HCT116 (cell line): ENCODE measurements around the gene DOCK7. TPM values are rescaled to one million over a fixed set of nuclear protein-coding genes. Genes with fewer than 3 reads are reported as not detected.

ENCODE experiments used
- ATAC-seq: fragments of 200-7000 bp; cut with Tn5 transposase; 2 replicates; pipeline ENCODE4 v1.9.1; 2020; ENCODE audit warnings: mild to moderate bottlenecking, moderate library complexity
- BruUV-seq: library from RNA; stranded (reverse); fragments of 400-500 nt; replicated peaks from 2 replicates; lab custom pipeline; 2021; lab: Mats Ljungman, UMichigan
- CTCF ChIA-PET: fragments of 300-600 bp; sonication (Branson Sonifier 250); formaldehyde crosslinking; loops from one replicate; lab custom pipeline; 2021; ENCODE audit warnings: antibody characterized with exemption; lab: Charles Lee
- POLR2A ChIA-PET: fragments of 300-600, 350-600 bp; sonication (Branson Sonifier 250); formaldehyde crosslinking; loops from one replicate; lab custom pipeline; 2021; ENCODE audit warnings: antibody characterized with exemption; lab: Charles Lee
- RAD21 ChIA-PET, 2 experiments: fragments of 300-600 bp; sonication (Branson Sonifier 250); formaldehyde crosslinking; loops; one replicate each; lab custom pipeline; 2023; ENCODE audit warnings: low total read pairs in 2 of 2; ENCODE audit not compliant: uncharacterized antibody in 2 of 2, unreplicated experiment in 2 of 2, low non-redundant PET in 1 of 2; lab: Charles Lee
- DNase-seq: peaks from one replicate; pipeline ENCODE4 v3.0.0-alpha.2; 2010; ENCODE audit warnings: low read depth, low spot score
- H2AFZ ChIP-seq: fragments of 200-600 bp; shearing (Covaris generic), sonication (generic); 2 replicates; pipeline ENCODE4 v1.6.1; 2017; ENCODE audit warnings: low read depth, mixed run types, mixed read lengths, antibody characterized with exemption, low read length; ENCODE audit not compliant: poor library complexity, severe bottlenecking
- H3K27ac ChIP-seq: 2 replicates; pipeline ENCODE4 v1.5.1; 2012; ENCODE audit warnings: low read depth, low read length
- H3K27me3 ChIP-seq: fragments of 200-600 bp; sonication (generic); 2 replicates; pipeline ENCODE4 v1.6.1; 2016; ENCODE audit warnings: mixed run types, low read length, mixed read lengths; ENCODE audit not compliant: insufficient read depth
- H3K36me3 ChIP-seq, 2 experiments: fragments of 200-500 bp in 1 of 2; fragments of 200-600 bp in 1 of 2; sonication (Bioruptor generic) in 1 of 2; sonication (generic) in 1 of 2; 2 replicates each; pipeline versions ENCODE4 v1.5.1 to v1.6.1; 2014 to 2016; ENCODE audit warnings: low read length in 2 of 2, inconsistent platforms in 1 of 2, mixed read lengths in 1 of 2, mixed run types in 1 of 2; ENCODE audit not compliant: insufficient read depth in 2 of 2, control insufficient read depth in 1 of 2
- H3K4me1 ChIP-seq, 2 experiments: fragments of 200-600 bp in 1 of 2; sonication (generic) in 1 of 2; 2 replicates each; pipeline versions ENCODE4 v1.5.1 to v1.6.1; 2012 to 2017; ENCODE audit warnings: low read length in 2 of 2, inconsistent platforms in 1 of 2, mild to moderate bottlenecking in 1 of 2, mixed read lengths in 1 of 2, mixed run types in 1 of 2, moderate library complexity in 1 of 2; ENCODE audit not compliant: insufficient read depth in 2 of 2, control insufficient read depth in 1 of 2
- H3K4me2 ChIP-seq: fragments of 200-600 bp; sonication (generic); 2 replicates; pipeline ENCODE4 v1.6.1; 2017; ENCODE audit warnings: mixed run types, low read length, mixed read lengths
- H3K4me3 ChIP-seq, 2 experiments: fragments of 200-600 bp in 1 of 2; sonication (generic) in 1 of 2; replicated peaks in 1 of 2; 2 replicates each; pipeline ENCODE4 v1.5.1; 2011 to 2016; ENCODE audit warnings: low read length in 2 of 2, control low read depth in 1 of 2, low read depth in 1 of 2, mild to moderate bottlenecking in 1 of 2, mixed read lengths in 1 of 2, mixed run types in 1 of 2
- H3K79me2 ChIP-seq: fragments of 200-600 bp; sonication (generic); 2 replicates; pipeline ENCODE4 v1.6.1; 2017; ENCODE audit warnings: mild to moderate bottlenecking, mixed run types, low read length, moderate library complexity, mixed read lengths; ENCODE audit not compliant: insufficient read depth
- H3K9ac ChIP-seq: fragments of 200-600 bp; sonication (generic); 2 replicates; pipeline ENCODE4 v1.6.1; 2016; ENCODE audit warnings: low read length, mixed read lengths
- H3K9me2 ChIP-seq: fragments of 200-600 bp; sonication (generic), shearing (Covaris generic); 2 replicates; pipeline ENCODE4 v1.6.1; 2017; ENCODE audit warnings: mixed run types, mild to moderate bottlenecking, moderate library complexity; ENCODE audit not compliant: insufficient read depth
- H3K9me3 ChIP-seq, 2 experiments: fragments of 200-500 bp in 1 of 2; fragments of 200-600 bp in 1 of 2; sonication (Bioruptor generic) in 1 of 2; sonication (generic) in 1 of 2; 2 replicates each; pipeline ENCODE4 v1.6.1; 2014 to 2017; ENCODE audit warnings: low read length in 2 of 2, mixed read lengths in 2 of 2, inconsistent platforms in 1 of 2, low read depth in 1 of 2, mild to moderate bottlenecking in 1 of 2, mixed run types in 1 of 2, moderate library complexity in 1 of 2; ENCODE audit not compliant: control insufficient read depth in 1 of 2, insufficient read depth in 1 of 2
- H4K20me1 ChIP-seq: fragments of 200-600 bp; sonication (generic), shearing (Covaris generic); 2 replicates; pipeline ENCODE4 v1.6.1; 2017; ENCODE audit warnings: mixed run types, mild to moderate bottlenecking, moderate library complexity; ENCODE audit not compliant: insufficient read depth
- CBX3 ChIP-seq: IDR thresholded peaks from 2 replicates; pipeline ENCODE4 v1.6.1; 2012; ENCODE audit warnings: low read depth
- CEBPB ChIP-seq: IDR thresholded peaks from 2 replicates; pipeline ENCODE4 v1.6.1; 2012; ENCODE audit warnings: low read depth
- EGR1 ChIP-seq: IDR thresholded peaks from 2 replicates; pipeline ENCODE4 v1.6.1; 2012; ENCODE audit warnings: low read depth
- FOSL1 ChIP-seq: IDR thresholded peaks from 2 replicates; pipeline ENCODE4 v1.6.1; 2012; ENCODE audit warnings: low read depth
- JUND ChIP-seq: IDR thresholded peaks from 2 replicates; pipeline ENCODE4 v1.6.1; 2012
- POLR2A ChIP-seq: IDR thresholded peaks from 2 replicates; pipeline ENCODE4 v1.7.0; 2011; ENCODE audit warnings: borderline replicate concordance; ENCODE audit not compliant: insufficient read depth, insufficient read length; ENCODE audit errors: extremely low read depth
- intact Hi-C: fragments of 100-400 bp; cut with micrococcal nuclease; formaldehyde crosslinking; loops from 2 replicates; pipeline ENCODE4 v1.10.0; 2022
- total RNA-seq: library from RNA; stranded (reverse); gene quantifications from one replicate; pipeline ENCODE4 v1.2.1, GENCODE V29; 2021; ENCODE audit not compliant: unreplicated experiment
- TF ChIP-seq, protein P1 (sequence below): IDR thresholded peaks from 2 replicates; pipeline ENCODE4 v1.6.1; 2011; ENCODE audit warnings: mild to moderate bottlenecking, low read length, moderate library complexity; ENCODE audit not compliant: insufficient replicate concordance; ENCODE audit errors: extremely low read depth
- TF ChIP-seq, protein P2 (sequence below), 3 experiments: fragments of 200-600 bp in 1 of 3; sonication (generic) in 1 of 3; IDR thresholded peaks in 2 of 3; conservative IDR thresholded peaks in 1 of 3; 2 replicates each; pipeline ENCODE4 v1.5.1; 2012 to 2017; ENCODE audit warnings: low read depth in 2 of 3, low read length in 2 of 3, antibody characterized with exemption in 1 of 3, borderline replicate concordance in 1 of 3, control low read depth in 1 of 3, mild to moderate bottlenecking in 1 of 3, mixed read lengths in 1 of 3, mixed run types in 1 of 3, moderate library complexity in 1 of 3; ENCODE audit not compliant: insufficient read depth in 1 of 3
- TF ChIP-seq, protein P3 (sequence below): IDR thresholded peaks from 2 replicates; pipeline ENCODE4 v1.6.1; 2012

DOCK7 gene
- total RNA-seq, 1 experiment from 2014 or later, result 49.0 TPM

DNA sequence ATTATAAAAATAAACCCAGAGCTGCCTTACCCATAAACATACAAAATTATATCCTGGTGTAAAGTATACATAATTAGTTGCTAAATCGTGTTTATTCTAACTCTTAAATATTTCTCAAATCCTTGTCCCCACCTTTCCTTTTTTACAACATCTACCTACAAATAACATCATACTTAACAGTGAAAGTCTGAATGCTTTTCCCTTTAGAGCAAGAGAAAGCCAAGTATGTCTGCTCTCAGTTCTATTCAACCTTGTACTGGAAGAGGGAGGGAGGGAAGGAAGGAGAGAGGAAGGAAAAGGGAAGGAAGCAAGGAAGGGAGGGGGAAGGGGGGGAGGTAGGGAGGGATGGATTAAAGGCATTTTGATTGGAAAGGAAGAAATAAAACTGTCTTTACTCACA, 14.6 kb downstream of the DOCK7 start (continued):
- TF ChIP-seq, protein P1, sequence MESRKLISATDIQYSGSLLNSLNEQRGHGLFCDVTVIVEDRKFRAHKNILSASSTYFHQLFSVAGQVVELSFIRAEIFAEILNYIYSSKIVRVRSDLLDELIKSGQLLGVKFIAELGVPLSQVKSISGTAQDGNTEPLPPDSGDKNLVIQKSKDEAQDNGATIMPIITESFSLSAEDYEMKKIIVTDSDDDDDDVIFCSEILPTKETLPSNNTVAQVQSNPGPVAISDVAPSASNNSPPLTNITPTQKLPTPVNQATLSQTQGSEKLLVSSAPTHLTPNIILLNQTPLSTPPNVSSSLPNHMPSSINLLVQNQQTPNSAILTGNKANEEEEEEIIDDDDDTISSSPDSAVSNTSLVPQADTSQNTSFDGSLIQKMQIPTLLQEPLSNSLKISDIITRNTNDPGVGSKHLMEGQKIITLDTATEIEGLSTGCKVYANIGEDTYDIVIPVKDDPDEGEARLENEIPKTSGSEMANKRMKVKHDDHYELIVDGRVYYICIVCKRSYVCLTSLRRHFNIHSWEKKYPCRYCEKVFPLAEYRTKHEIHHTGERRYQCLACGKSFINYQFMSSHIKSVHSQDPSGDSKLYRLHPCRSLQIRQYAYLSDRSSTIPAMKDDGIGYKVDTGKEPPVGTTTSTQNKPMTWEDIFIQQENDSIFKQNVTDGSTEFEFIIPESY, result no peak
- TF ChIP-seq CEBPB, result no peak

DNA sequence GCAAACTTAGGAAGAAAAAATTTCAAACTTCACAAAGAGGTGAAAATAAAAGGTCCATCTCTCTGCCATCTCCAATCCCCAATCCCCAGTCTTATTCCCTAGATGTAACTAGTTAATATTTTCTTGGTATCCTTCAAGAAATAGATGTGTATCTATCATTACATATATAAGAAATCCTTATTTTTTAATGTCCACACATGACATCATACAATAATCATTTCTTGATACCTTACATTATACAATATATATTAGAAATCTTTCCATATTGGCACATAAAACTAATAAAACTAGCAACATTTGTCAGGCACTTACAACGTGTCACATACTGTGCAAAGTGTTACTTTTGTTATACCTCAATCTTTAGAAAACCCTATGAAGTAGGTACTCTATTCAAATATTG, 16.2 kb downstream of the DOCK7 start:
- ATAC-seq (no peak), DNase-seq (no peak)
- no peak overlapping the region for H3K4me2 ChIP-seq
- H3K4me3 ChIP-seq, result no peak overlapping the region
- no peak for TF ChIP-seq CBX3
- no peak for TF ChIP-seq POLR2A
- no peak for TF ChIP-seq FOSL1
- TF ChIP-seq JUND, result no peak
- TF ChIP-seq, protein P2, sequence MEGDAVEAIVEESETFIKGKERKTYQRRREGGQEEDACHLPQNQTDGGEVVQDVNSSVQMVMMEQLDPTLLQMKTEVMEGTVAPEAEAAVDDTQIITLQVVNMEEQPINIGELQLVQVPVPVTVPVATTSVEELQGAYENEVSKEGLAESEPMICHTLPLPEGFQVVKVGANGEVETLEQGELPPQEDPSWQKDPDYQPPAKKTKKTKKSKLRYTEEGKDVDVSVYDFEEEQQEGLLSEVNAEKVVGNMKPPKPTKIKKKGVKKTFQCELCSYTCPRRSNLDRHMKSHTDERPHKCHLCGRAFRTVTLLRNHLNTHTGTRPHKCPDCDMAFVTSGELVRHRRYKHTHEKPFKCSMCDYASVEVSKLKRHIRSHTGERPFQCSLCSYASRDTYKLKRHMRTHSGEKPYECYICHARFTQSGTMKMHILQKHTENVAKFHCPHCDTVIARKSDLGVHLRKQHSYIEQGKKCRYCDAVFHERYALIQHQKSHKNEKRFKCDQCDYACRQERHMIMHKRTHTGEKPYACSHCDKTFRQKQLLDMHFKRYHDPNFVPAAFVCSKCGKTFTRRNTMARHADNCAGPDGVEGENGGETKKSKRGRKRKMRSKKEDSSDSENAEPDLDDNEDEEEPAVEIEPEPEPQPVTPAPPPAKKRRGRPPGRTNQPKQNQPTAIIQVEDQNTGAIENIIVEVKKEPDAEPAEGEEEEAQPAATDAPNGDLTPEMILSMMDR (IDR thresholded peaks at IDR 0.05 in 2 of 3, conservative IDR thresholded peaks at IDR 0.05 in 1 of 3; ENCODE audit: borderline replicate concordance in 1 of 3, insufficient read depth in 1 of 3, low read depth in 2 of 3, low read length in 2 of 3), result no peak
- TF ChIP-seq EGR1, result no peak
- TF ChIP-seq, protein P3, sequence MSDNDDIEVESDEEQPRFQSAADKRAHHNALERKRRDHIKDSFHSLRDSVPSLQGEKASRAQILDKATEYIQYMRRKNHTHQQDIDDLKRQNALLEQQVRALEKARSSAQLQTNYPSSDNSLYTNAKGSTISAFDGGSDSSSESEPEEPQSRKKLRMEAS, result no peak
- no peaks in the 10 kb centered on the region for H3K4me1 ChIP-seq
- no peak overlapping the region for H3K9ac ChIP-seq
- H3K27me3 ChIP-seq, result no peaks in the 10 kb centered on the region
- H3K79me2 ChIP-seq, result peaks cover 60% of the 10 kb centered on the region
- H4K20me1 ChIP-seq, result no peaks in the 10 kb centered on the region; the same call in 1 of the 2 replicates
- no TSS peak for BruUV-seq
- RAD21 ChIA-PET, result no interaction called here
- H3K9me3 ChIP-seq, result no peaks in the 10 kb centered on the region
- POLR2A ChIA-PET, result no interaction called here
- no peak overlapping the region for H2AFZ ChIP-seq
- no peaks in the 10 kb centered on the region for H3K36me3 ChIP-seq
- CTCF ChIA-PET, result no interaction called here
- H3K9me2 ChIP-seq, result no peaks in the 10 kb centered on the region
- no peak overlapping the region for H3K27ac ChIP-seq
- intact Hi-C loops, result no loop called here
